GM21529 (cell line): ENCODE data around the gene ABHD2.

Experiments
- ATAC-seq: cut with Tn5 transposase; IDR thresholded peaks from one replicate; pipeline ENCODE4 v1.9.1; 2021; ENCODE audit not compliant: unreplicated experiment

Gene ABHD2

DNA sequence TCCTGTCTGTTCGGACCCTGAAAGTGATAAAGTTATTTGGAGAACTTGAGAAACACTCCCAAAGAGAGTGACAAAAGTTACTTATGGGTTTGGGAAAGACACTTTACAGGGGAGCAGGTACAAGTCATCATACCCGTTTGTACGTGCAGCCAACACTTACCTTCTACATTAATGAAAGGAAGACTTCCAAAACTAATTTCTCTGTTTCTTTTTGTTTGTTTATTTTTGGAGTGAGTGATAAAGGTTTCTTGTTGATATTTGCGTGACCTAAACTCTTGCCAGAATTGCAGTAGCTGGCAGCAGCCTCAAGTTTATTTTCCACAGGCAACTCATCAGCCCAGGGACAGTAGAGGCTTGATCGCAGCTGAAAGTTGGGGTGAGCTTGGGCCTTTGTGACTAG, 8.4 kb downstream of the ABHD2 start:
- no peak for ATAC-seq

DNA sequence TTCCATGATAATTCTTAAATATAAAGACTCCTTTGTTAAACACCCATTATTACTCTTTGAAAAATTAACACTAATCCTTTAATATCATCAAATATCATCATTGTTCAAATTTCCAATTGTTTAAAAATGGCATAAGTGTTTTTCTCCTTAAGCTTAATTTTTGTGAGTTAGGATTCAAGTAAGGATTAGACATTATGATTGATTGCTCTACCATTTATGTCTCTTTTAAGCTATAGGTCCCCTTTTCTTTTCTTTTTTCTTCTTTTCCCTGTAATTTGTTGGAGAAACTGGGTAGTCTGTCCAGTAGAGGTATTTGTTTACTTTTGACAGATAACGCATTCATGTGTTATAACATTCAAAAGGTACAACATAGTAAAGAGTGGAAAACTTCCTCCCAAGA, 9.1 kb downstream of the ABHD2 start:
- ATAC-seq = no peak

DNA sequence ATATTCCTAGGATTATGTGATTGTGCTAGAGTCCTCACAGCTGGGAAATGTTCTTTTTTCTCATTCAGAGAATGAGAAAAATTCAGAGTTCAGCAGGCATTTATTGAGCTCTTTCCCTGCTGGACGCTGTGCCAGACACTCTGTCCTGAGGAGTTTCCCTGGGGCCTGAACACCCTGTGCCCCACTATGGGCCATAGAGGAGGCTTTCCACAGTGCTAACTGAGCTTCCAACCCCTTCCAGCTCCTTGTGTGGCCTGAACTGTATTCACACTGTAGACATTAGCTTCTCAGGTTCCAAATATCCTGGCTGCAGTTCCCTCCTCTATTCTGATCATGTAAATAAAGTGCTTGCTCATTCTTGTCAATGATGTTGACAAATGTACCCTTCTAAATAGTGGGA, 10.0 kb downstream of the ABHD2 start:
- no peak for ATAC-seq

DNA sequence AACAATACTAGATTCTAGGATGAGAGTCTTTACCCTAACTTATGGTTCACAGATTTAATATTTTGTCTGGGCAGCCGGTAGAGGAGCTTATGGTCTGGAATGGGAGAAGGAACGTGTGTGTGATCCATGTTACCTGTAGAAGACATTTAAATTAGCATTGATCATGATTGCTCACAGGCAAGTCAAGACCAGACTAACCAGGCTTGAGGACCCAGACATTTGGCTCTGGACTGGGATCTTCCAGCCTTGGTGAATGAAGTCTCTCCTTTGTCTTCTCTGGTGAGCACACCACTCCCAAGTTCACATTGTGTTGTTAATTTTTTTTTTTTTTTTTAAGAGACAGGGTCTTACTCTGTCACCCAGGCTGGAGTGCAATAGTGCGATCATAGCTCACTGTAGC, 11.7 kb downstream of the ABHD2 start:
- no peak for ATAC-seq

DNA sequence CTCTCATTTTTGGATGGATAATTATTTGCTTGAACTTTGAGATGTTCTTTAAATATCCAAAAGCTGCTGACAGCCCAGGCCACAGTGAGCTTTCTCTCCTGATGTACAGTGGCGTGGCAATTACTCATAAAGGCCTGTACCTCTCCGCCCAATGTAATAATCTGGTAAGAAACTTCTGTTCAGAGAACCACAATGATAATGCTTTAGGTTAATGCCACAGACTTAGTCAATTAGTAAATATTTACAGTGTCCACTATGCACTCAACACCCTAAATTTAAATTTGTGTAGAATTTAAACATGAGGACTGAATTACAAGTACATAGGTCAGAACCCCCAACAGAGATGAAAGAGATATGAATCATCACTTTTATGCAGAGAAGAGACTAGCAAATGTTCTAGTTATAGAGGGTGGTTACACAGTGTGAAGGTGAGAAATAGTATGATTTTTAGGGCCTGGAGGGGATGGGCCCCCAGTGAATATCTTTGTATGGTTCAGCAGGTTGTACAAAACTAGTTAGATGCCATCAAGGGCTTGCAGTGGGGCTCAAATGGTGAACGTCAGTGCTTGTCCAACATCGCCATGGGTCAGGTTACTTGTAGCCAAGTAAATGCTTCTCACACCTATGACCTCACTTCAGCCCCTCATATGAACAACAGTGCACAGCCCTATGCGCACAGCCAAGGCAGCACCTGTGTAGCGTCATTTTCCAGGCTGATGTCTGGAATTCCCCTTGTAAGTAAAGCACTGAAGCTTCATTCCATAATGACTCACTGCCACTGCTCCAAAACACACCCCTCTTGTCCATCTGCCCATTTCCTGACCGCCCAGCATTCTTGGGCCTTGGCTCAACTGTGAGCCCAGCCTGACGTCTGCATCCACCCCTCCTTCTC, 13.3 kb downstream of the ABHD2 start:
- no peak for ATAC-seq

DNA sequence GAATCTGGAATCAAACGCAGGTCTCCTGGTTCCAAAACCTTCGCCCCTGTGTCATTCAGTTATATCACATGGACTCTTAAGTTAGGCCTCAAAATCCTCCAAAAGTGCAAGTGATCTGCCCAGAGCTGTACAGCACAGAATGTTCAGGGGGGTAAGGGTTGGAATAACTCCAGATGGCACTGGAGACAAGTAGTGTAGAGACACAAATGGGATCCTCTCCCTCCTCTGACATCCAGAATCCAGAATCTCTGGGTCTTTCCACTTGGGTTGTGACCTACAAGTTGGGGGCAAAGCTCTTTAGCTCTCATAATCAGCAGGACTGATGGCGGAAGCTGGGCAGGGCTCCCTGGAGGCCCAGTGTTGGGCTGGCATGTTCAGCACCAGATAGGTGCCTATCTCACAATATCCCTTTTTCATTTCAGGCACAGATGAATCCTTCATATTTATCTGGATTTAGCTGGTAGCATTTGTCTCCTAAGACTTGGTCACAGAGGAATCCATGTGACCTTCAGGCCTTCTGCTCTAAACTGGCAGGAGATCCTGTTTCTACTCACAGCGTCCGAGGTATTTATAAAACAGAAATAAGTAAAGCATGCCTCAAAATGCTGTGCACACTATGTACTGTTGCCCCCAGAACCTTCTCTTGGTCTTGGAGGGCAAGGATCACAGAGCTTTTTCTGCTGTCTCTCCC, 15.4 kb downstream of the ABHD2 start:
- ATAC-seq = no peak

DNA sequence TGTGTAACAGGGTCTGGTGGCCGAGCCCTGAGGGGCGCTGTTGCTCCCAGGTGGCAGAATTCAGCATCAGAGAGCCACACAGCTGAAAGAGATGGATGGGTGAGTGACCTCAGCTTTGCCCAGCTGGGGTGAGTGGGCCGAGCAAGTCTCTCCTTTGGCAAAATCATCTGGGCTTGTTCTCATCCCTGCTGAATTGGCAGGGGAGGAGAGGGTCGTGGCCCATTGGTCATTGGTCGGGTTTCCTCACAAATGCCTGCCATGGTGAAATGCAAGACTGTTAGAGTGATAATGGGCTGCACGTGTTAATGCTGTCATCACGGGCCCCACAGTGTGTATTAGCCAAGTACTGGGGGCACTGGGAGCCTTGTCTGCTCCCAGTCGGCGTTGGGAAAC, 15.9 kb downstream of the ABHD2 start:
- no peak for ATAC-seq

DNA sequence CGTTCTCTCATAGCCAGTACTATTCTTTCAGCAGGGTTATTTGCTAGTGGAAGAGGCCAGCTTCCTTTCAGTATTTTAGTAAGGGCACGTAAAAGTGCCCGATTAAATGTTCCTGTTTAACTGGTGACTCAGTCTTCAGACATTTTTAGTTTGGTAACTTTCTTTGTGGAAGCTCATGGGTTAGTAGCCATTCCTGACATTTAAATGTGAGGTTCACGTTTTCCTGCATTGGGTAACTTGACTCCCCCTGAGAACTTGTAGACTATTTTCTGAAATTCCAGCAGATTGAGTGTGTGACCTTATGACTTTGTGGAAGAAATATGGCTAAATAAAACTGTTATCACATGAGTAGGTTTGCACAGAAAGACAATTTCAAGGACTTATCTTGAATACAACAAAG, 16.9 kb downstream of the ABHD2 start:
- no peak for ATAC-seq

DNA sequence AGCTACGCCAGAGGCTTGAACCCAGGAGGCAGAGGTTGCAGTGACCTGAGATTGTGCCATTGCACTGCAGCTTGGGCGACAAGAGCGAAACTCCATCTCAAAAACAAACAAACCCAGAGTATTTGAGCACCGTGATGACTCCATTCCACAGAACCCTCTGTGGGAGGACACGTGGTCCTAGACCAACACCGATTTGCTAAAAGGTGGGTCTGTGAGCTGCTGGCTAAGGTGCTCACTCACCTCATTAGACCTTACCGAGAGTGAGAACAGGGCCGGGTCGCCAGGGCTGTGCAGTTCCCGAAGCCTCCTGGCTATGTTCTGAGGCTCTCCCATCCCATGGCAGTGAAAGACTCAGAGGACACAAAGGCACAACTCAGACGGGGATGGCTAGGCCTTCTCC, 17.9 kb downstream of the ABHD2 start:
- no peak for ATAC-seq

DNA sequence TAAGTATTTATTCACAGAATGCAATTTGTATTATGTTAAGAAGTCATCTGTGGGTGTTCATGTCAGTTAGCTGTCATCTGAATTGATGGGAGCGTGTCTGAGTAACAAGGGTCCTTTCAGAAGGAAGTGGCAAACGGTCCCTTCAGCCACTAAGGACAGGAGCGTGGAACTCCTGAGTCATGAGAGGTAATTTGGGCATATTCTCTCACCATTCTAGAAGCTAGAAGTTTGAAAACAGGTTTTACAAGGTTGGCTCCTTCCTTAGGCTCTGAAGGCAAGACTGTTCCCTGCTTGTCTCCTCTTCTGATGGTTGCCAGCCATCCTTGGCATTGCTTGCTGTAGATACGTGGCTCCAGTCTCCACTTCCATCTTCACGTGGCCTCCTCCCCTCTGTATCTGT, 19.7 kb downstream of the ABHD2 start:
- no peak for ATAC-seq

DNA sequence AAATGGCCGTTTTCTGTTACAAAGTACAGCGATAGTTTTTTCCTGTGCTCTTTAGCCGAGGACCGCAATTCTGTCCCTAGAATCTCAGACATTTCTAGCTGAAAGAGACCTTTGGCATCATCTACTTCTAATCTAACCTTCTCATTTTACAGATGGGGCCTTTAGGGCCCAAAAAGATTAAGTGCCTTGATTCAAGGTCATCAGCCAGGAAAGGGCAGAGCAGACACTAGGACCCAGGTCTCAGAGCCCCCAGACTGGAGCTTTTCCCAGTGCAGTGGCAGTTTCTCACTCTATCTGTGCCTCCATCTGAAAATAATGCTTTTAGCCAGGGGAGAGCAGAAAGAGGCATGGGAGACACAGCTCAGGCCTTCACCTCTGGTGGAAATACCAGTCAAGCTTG, 20.6 kb downstream of the ABHD2 start:
- no peak for ATAC-seq

DNA sequence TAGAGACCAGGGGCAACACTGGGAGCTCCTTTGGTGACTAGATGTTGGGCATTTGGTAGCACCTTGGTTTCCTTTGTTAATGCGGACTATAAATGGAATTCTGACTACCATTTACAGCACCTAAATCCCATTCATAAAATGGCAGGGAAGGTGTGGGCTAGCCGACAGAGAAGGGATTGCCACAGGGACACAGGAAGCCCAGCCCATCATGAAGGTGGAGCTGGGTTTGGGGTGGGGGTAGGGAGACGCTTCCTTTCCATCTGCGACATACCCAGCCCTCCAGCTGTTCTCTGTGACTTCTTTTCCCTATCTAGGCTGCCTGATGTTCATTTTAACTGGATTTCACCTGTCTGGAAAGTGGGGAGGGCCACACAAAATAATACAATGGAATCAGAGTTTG, 21.0 kb downstream of the ABHD2 start:
- ATAC-seq = no peak

DNA sequence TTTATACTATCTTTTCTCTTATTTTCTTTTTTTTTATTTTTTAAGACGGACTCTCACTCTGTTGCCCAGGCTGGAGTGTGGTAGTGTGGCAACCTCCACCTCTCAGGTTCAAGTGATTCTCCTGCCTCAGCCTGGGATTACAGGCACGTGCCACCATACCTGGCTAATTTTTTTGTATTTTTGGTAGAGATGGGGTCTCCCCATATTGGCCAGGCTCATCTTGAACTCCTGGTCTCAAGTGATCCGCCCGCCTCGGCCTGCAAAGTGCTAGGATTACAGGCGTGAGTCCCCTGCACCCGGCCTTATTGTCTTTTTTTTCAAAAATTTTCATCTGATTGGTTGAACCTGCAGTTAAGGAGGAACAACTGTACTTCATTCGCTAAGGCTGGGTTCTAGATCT, 21.8 kb downstream of the ABHD2 start:
- no peak for ATAC-seq

DNA sequence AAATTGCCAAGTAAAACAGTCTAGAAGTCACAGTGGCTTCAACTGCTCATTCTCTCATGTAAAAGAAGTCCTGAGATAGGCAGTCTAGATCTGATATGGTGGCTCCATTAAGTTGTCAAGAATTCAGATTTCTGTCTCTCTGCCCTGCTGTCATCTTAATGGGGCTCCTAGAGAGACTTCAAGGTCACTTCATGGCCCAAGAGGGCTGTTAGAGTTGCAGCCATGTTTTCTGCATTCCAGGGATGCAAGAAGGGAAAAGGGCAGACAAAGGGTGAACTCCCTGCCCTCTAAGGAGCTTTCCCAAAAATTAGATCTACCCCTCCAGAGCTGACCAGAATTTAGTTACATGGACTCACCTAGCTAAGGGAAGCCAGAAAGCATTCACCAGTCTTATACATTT, 23.1 kb downstream of the ABHD2 start:
- no peak for ATAC-seq

DNA sequence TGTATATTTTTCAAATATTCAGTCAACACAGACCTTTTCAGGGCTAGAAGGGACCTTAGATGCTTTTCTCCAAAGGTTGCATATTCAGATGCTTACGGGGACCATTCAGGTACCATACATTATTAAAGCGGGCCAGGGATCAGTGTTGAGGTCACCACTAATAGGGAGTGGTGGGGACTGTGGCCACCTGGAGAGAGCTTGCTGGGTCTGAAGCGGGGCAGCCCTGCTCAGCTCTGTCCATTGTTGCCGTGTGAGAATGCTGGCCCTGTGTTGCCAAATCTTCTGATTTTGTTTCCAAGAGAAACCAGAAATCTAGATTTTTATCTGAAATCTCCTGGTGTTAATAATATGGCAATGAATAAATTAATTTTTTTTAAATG, 23.7 kb downstream of the ABHD2 start:
- ATAC-seq = no peak

DNA sequence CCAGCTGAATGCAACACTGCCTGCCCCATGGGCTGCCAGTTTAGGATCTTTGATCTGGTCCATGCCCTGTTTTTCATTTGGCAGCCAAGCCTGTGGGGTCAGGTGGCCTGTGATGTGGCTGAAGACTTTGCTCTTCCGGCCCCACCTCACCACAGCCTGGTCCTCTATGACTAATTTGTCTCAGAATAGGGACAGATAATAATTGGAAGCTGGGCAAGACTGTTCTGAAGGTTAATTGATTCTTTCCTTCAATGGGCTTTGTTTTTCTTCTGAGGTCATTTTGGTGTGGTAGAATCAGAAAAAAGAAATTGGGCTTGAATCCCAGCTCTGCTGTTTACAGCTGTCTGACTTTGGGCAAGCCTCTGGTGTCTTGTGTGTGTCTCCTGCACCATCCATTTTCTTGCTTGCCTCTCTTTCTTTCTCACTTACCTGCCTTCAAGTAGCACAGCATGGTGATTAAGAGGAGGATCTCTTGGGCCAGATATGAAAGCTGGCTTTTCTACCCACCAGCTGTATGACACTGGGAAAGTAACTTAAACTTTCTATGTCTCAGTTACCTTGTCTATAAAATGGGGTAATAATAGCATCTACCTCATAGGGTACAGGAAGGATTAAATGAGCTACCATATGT, 24.2 kb downstream of the ABHD2 start:
- peak; percentile 92 for ATAC-seq

DNA sequence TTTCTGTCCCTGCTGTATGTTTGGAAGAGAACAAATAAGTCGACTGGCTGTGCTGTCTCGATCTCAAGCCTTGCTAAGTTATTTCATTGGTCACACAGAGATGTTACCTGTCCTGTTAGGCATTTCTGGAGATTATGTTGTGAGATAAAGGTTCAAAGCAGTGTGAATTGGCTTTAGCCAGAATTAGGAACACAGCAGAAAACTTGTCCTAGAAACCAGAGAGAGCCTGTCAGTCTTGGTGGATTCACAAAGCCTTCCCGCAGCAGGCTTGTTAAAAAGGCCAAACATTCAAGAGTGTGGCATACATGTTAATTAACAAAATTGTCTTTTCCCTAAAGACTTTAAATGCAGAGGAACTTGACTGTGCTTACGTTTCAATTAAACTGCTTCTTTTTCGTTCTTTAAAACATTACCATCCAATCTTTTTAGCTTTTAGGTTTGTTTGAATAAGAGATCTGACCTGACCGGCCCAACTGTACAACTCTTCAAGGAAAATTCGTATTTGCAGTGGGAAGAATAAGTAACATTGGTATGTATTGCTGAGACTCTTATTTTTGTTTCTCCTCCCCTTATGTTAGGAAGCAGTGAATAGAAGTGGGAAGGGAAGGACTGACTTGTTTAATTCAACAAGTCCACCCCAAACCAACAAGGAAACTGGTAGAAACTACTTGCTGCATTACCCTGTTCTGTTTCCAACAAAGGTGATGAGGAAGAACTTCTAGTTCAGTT, 25.2 kb downstream of the ABHD2 start:
- no peak for ATAC-seq

DNA sequence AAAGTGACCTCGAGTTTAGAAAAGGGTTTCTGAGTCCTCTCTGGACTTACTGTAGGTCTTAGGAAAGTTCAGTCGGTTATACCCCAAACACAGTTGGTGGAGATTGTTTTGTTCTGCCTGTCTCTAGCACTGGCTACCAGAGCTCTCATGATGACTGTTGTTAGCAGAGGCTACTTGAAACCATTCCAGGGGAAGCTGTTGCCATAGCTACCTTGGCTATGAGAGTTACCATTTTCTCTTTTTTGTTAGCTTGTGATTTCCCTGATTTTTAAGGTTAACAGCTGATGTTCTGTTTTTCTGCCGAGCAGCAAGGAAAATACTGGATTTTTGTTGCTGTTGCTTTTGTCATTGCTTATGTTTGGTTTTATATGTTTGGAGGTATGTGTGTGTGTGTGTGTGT, 26.7 kb downstream of the ABHD2 start:
- no peak for ATAC-seq

DNA sequence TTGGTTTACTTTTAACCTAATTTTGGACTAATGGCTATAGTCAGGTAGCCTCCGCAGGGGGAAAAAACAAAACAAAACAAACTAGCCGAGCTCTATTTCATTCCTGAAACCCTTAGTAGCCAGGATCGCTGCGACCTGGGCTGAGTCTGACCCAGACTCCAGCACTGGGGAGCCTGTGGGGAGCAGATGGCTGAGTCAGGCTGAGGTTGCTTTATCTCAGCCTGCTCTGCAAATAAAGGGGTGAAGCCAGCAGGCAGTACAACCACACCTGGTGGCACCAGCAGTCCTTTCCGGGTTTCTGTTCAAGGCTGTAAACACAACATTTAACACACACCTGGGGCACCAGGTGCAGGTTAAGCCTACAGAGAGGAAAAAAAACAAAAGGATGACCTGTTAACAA, 27.3 kb downstream of the ABHD2 start:
- no peak for ATAC-seq

DNA sequence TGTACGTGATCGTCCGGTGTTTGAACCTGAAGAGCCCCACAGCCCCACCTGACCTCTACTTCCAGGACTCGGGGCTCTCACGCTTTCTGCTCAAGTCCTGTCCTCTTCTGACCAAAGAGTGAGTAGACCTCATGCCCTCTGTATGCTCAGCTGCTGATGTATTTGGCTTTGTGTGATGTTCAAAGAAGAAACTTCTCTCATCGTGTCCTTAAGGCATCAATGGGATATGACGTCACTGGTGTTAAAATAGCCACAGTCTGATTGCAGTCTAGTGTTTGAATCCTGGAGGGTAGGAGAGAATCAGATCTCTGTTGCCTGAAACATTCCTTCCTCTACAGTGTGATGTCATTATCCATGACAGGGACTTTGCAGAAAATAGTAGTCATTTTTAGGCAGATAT, 28.1 kb downstream of the ABHD2 start:
- ATAC-seq = no peak

DNA sequence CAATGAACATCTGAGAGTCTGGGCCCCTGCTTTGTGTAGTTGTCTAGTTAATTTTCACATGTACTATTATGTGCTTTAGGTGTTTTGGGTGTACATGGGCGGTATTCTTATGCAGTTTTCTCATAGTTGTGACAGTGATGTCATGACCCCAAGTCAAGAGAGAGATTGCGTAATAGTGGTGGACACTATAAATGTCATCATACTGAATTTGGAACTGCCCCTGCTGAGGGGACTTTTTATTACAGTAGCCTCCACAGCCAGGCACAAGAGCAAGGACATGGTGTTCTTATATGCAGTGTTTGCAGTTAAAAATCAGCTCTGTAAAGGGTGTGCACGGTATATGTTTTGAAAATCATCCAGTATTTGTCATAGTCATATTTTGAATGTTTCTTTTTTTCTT, 29.5 kb downstream of the ABHD2 start:
- no peak for ATAC-seq
